Brain microvascular endothelial cell (primary cell): ENCODE results near the gene USP49.

ENCODE experiments used
- DNase-seq: peaks from one replicate; pipeline ENCODE4 v3.0.0-alpha.2; 2020
- H3K27ac ChIP-seq: fragments of 250-450 bp; sonication (Bioruptor Pico); 2 replicates; pipeline ENCODE4 v1.5.1; 2020; ENCODE audit warnings: mild to moderate bottlenecking, moderate library complexity
- H3K27me3 ChIP-seq: fragments of 250-450 bp; sonication (Bioruptor Pico); replicated peaks from 2 replicates; pipeline ENCODE4 v1.5.1; 2020; ENCODE audit warnings: mild to moderate bottlenecking
- H3K36me3 ChIP-seq: fragments of 250-450 bp; sonication (Bioruptor Pico); replicated peaks from 2 replicates; pipeline ENCODE4 v1.5.1; 2020; ENCODE audit warnings: mild to moderate bottlenecking
- H3K4me3 ChIP-seq: 2 replicates; pipeline ENCODE4 v1.5.1; 2011; ENCODE audit warnings: low read depth, mild to moderate bottlenecking, control low read depth, low read length, moderate library complexity
- in situ Hi-C: cut with HindIII; loops from 2 replicates; pipeline ENCODE4 v1.10.0; 2017; ENCODE audit warnings: low sequenced_read_pairs, low pct_ligation_motif_present
- TF ChIP-seq, protein P1 (sequence below): IDR thresholded peaks from 2 replicates; pipeline ENCODE4 v1.5.1; 2011; ENCODE audit warnings: low read depth, mild to moderate bottlenecking, moderate library complexity, low read length, control low read depth, inconsistent platforms; ENCODE audit errors: missing control alignments

The USP49 gene

DNA sequence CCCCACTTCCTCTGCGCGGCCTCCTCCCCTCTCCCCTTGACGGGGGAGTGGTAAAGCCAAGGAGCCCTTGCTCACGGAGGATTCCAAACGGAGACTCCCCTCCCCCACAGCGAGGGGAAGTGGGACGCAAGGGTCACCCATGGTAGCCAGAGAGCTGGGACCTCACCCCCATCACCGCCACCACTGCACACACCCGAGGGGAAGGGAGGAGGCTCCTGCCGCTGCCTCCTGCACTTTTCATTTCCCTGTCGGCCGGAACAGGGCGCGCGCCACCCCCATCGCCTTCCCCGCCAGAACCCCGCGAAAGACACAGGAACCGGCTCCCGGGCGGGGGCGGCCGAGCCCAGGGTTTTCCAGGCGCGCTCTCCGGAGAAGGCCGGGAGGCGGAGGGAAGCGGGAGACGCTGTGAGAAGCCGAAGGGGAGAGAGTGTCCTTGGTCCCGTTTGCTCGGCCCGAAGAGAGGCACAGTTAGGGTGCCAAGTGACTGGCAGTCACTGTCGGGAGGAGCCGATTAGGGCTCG, 45.6 kb upstream of the USP49 start:
- TF ChIP-seq, protein P1, sequence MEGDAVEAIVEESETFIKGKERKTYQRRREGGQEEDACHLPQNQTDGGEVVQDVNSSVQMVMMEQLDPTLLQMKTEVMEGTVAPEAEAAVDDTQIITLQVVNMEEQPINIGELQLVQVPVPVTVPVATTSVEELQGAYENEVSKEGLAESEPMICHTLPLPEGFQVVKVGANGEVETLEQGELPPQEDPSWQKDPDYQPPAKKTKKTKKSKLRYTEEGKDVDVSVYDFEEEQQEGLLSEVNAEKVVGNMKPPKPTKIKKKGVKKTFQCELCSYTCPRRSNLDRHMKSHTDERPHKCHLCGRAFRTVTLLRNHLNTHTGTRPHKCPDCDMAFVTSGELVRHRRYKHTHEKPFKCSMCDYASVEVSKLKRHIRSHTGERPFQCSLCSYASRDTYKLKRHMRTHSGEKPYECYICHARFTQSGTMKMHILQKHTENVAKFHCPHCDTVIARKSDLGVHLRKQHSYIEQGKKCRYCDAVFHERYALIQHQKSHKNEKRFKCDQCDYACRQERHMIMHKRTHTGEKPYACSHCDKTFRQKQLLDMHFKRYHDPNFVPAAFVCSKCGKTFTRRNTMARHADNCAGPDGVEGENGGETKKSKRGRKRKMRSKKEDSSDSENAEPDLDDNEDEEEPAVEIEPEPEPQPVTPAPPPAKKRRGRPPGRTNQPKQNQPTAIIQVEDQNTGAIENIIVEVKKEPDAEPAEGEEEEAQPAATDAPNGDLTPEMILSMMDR: no peak
- Histone ChIP-seq H3K36me3 (peaks cover 14% of the 10 kb centered on the region), H3K4me3 (peak overlapping the region; percentile 75), H3K27ac (peak overlapping the region; percentile 12), H3K27me3 (no peaks in the 10 kb centered on the region)
- no peak for DNase-seq
- in situ Hi-C loops: no loop called here

DNA sequence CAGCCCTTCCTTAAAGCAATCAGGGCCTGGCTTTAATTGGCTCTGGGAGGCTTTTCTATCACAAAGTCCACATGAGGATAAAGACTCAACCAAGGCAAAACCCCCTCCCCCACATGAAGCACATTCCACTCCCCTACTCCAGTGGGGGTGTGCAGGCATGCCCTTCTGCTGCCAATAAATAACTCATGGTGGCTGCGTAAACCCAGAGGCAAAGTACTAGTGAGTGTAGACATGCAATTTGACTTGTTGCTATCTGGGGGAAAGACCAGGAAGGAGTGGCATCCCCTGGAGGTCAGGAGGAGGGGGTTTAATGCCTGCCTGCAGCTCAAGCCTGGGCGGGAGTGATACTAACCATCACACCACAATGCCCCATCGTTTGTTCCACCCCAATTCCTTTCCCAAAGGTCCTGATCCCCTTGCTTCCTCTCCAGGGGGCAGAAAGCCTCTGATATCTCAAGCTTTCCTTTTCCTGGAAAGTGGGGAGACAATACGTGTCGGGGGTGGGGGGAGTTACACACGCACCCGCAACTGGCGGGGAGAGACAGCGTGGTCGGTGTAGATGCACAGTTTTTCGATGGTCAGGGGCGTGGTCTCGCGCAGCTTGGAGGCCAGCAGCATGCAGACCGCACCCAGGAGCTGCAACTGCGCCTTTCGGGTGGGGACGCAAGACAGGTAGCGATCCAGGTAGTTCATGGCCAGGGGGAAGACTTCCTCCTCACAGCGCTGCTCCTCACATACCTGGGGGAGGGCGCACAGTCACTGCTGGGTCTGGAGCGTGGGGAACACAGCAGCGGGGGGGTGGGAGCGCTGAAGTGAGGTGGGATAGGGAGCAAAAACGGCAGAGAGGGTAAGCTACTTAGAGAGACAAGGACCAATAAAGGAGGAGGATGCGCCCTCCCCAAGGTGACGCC, 44.9 kb upstream of the USP49 start:
- H3K27ac ChIP-seq: no peak overlapping the region
- in situ Hi-C loops: no loop called here
- H3K4me3 ChIP-seq: peak overlapping the region; percentile 75
- no peaks in the 10 kb centered on the region for H3K27me3 ChIP-seq
- TF ChIP-seq, protein P1: no peak
- DNase-seq: no peak
- H3K36me3 ChIP-seq: peaks cover 21% of the 10 kb centered on the region

DNA sequence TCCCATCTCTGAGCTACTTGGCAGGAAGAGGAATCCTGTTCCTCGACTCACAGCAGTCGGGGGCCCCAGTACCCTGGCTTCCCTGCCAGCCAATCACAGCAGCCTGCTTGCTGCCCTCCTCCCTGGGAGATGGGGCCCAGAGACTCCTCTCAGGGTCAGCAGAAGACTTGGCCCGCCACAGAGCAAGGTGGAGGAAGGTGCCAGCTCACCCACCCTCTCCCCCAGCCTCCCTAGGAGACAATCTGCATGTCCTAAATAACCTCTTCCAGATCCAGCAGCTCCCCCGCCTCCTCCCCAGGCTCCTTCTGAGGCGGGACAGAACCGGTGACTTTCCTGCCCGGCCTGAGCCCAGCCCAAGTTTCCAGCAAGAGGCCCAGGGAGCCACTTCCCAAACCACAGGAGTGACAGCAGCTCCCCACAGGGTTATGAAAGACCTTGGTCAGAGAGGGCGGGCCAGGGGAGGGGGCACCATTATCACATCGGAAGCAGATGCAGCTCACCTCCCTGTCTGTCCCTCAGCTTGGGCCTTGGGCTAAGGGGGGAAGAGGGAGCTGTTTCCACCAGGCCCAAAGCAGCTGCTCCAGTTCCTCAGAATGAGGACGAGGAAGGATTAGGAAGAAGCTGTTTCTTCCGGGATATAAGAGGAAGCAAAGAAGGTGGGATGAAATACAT, 44.1 kb upstream of the USP49 start:
- H3K4me3 ChIP-seq: peak overlapping the region; percentile 17

DNA sequence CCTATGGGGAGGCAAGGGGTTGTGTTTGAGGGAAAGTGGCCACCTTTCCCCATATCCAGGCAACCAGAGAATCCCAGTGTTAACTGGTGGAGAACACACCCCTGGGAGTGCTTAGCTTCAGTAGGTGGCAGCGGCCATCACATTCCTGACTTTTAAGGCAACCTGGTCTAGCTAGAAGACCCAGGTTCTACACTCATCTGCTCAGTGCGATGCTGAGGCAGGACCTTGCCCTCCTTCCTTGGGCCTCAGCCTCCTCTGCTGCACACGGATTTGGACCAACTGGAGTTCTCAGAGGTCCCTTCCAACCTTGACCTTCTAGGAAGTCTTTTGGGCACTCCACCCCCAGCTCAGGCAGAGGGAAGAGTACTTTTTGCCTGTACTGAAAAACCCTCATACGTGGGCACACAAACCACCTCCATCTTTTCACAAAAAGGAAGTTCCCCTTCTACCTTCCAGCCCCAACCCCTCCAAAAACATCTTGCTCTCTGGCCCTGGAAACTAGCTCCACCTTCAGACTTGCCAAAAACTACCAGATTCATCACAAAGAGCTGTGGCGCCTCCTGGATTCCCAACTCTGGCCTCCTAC, 43.5 kb upstream of the USP49 start:
- H3K36me3 ChIP-seq: peaks cover 36% of the 10 kb centered on the region
- no peak for DNase-seq
- TF ChIP-seq, protein P1: no peak
- H3K4me3 ChIP-seq: no peak overlapping the region
- in situ Hi-C loops: no loop called here
- H3K27ac ChIP-seq: no peak overlapping the region
- H3K27me3 ChIP-seq: no peaks in the 10 kb centered on the region

More for the DNA sequence above, 44.1 kb upstream of the USP49 start:
- in situ Hi-C loops: no loop called here
- TF ChIP-seq, protein P1: no peak
- DNase-seq: no peak
- Histone ChIP-seq H3K27ac (no peak overlapping the region), H3K36me3 (peaks cover 29% of the 10 kb centered on the region), H3K27me3 (no peaks in the 10 kb centered on the region)

DNA sequence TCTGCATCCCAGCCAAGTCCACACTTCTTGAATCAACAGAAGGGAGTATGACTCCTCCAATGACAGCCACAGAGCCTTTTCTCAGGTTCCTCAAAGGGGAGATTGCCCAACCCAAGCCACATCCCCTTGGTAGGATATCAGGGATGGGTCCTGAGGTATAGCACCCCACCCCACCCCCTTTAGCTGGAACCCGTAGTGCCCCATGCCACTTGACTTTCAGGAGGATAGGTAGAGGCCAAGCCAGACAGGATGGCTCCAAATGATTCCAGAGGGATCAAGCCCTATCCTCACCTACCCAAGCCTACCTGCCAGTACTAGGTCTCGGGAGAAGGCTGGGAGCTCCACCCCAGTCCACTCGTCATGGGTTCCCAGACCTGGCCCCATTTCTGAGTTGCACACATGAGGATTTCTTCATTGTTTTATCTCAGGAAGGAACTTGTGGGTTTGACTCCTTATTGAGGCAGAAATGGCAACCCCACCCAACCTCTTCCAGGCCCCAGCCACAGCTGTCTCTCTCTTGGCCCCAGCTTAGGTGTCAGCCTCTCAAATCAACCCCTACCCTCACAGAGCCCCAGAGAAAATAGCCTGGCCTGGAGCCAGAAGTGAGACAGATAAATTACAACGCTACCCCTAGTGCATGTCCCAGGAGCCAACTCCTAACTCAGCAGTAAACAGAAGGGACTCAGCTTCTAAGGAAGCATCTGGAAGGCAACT, 42.8 kb upstream of the USP49 start:
- TF ChIP-seq, protein P1: no peak
- in situ Hi-C loops: no loop called here
- Histone ChIP-seq H3K4me3 (no peak overlapping the region), H3K27me3 (no peaks in the 10 kb centered on the region), H3K36me3 (peaks cover 41% of the 10 kb centered on the region), H3K27ac (no peak overlapping the region)
- DNase-seq: no peak
